Ovary (tissue), 3 donors: Measurements from ENCODE around the gene ERCC3.

ENCODE experiments used
- EP300 ChIP-seq: sonication (generic); formaldehyde crosslinking; IDR thresholded peaks from one replicate; pipeline ENCODE4 v1.6.1; 2017; ENCODE audit warnings: antibody characterized with exemption
- POLR2A ChIP-seq: fragments of 450-650 bp; IDR thresholded peaks from one replicate; pipeline ENCODE4 v1.6.1; 2017; ENCODE audit warnings: antibody characterized with exemption, mild to moderate bottlenecking, moderate library complexity
- TF ChIP-seq, protein P1 (sequence below), 3 donors: fragments of 450-650 bp in 2 of 3; fragments of 200-600 bp in 1 of 3; IDR thresholded peaks; one replicate each; pipeline versions ENCODE4 v1.5.1 to v1.8.0; 2016 to 2022; ENCODE audit warnings: antibody characterized with exemption in 3 of 3, mild to moderate bottlenecking in 1 of 3
- donor health status: DM: no; HTN: no; CAD: no.

- TF ChIP-seq, protein P1, sequence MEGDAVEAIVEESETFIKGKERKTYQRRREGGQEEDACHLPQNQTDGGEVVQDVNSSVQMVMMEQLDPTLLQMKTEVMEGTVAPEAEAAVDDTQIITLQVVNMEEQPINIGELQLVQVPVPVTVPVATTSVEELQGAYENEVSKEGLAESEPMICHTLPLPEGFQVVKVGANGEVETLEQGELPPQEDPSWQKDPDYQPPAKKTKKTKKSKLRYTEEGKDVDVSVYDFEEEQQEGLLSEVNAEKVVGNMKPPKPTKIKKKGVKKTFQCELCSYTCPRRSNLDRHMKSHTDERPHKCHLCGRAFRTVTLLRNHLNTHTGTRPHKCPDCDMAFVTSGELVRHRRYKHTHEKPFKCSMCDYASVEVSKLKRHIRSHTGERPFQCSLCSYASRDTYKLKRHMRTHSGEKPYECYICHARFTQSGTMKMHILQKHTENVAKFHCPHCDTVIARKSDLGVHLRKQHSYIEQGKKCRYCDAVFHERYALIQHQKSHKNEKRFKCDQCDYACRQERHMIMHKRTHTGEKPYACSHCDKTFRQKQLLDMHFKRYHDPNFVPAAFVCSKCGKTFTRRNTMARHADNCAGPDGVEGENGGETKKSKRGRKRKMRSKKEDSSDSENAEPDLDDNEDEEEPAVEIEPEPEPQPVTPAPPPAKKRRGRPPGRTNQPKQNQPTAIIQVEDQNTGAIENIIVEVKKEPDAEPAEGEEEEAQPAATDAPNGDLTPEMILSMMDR (IDR thresholded peaks at IDR 0.05): no peak
- TF ChIP-seq POLR2A (no peak), EP300 (no peak)
Observed at GRCh38 chr2:127220102-127220767, 73.7 kb downstream of the ERCC3 start, which contains the start of gene CYP27C1.
